Natural killer cell treated with Interleukin-12 subunit alpha and Interleukin-12 subunit beta and Interleukin-15 and Interleukin-18, amount 100 ng/mL, for 72 hours (primary cell): ENCODE data around the gene TRIM14. TPM values are rescaled to one million over a fixed set of nuclear protein-coding genes. Genes with fewer than 3 reads are reported as not detected.

Experiments
- ATAC-seq, 2 donors: fragments of 150-1000 bp; cut with Tn5 transposase in 1 of 2; sonication (Bioruptor Pico), chemical (Tn5 transposase) in 1 of 2; 2 replicates each; pipeline ENCODE4 v1.10.0; 2021
- DNase-seq: peaks from one replicate; pipeline ENCODE4 v3.0.0; 2022; ENCODE audit warnings: low spot score
- H3K27ac Mint-ChIP-seq, 2 donors: 1 replicate in 1 of 2; 2 replicates in 1 of 2; pipeline ENCODE4 v1.8.0; 2022; ENCODE audit warnings: mixed read lengths in 2 of 2, mild to moderate bottlenecking in 1 of 2, moderate library complexity in 1 of 2
- H3K27me3 Mint-ChIP-seq, 2 donors: 1 replicate in 1 of 2; 2 replicates in 1 of 2; pipeline ENCODE4 v1.8.0; 2022; ENCODE audit warnings: mixed read lengths in 2 of 2
- H3K36me3 Mint-ChIP-seq: one replicate; pipeline ENCODE4 v1.8.0; 2022; ENCODE audit warnings: mixed read lengths
- H3K4me1 Mint-ChIP-seq, 2 donors: 1 replicate in 1 of 2; 2 replicates in 1 of 2; pipeline ENCODE4 v1.8.0; 2022; ENCODE audit warnings: low read depth in 2 of 2, mixed read lengths in 2 of 2, mild to moderate bottlenecking in 1 of 2
- H3K4me3 Mint-ChIP-seq: one replicate; pipeline ENCODE4 v1.8.0; 2022; ENCODE audit warnings: mixed read lengths
- H3K9me3 Mint-ChIP-seq: 2 replicates; pipeline ENCODE4 v1.8.0; 2022; ENCODE audit warnings: mixed read lengths
- total RNA-seq, 2 donors: library from RNA; stranded (reverse); gene quantifications; one replicate each; pipeline ENCODE4 v1.2.3, GENCODE V29; 2022

The TRIM14 gene
- total RNA-seq, 2 donors from 2014 or later: 29.4 to 49.0 TPM

DNA sequence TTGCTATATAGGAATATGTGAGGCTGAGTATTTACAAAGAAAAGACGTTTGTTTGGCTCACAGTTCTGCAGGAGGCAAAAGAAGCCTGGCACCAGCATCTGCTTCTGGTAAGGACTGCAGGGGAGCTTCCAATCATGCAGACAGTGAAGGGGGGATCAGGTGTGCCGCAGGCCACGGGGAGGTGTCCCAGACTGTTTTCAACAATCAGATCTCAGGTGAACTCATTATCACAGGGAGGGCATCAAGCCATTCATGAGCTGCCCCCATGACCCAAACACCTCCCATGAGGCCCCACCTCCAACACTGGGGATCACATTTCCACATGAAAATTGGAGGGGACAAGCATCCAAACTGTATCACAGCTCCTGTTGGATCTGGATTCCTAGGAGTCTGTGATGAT is 30.4 kb upstream of the TRIM14 start:
- no peaks in the 10 kb centered on the region for H3K9me3 Mint-ChIP-seq

GRCh38 chr9:98148486-98148885 is 29.5 kb upstream of the TRIM14 start:
- ATAC-seq: no peak
- H3K4me1 Mint-ChIP-seq: peaks cover 8 to 14% of the 10 kb centered on the region in 2 donors

More for the DNA sequence above, 30.4 kb upstream of the TRIM14 start:
- DNase-seq: no peak
- Mint-ChIP-seq H3K27me3 (no peaks in the 10 kb centered on the region), H3K36me3 (no peaks in the 10 kb centered on the region), H3K4me1 (peaks cover 5 to 14% of the 10 kb centered on the region in 2 donors), H3K27ac (no peak overlapping the region), H3K4me3 (no peak overlapping the region)
- no peak for ATAC-seq

GRCh38 chr9:98147582-98147981 is 28.6 kb upstream of the TRIM14 start:
- ATAC-seq (no peak), DNase-seq (no peak)
- peaks cover 8 to 14% of the 10 kb centered on the region in 2 donors for H3K4me1 Mint-ChIP-seq
- no peak overlapping the region for H3K4me3 Mint-ChIP-seq
- no peaks in the 10 kb centered on the region for H3K9me3 Mint-ChIP-seq
- H3K36me3 Mint-ChIP-seq: no peaks in the 10 kb centered on the region
- no peaks in the 10 kb centered on the region for H3K27me3 Mint-ChIP-seq
- H3K27ac Mint-ChIP-seq: no peak overlapping the region

More at GRCh38 chr9:98148486-98148885, 29.5 kb upstream of the TRIM14 start:
- Mint-ChIP-seq H3K27me3 (no peaks in the 10 kb centered on the region), H3K36me3 (no peaks in the 10 kb centered on the region), H3K27ac (no peak overlapping the region), H3K9me3 (no peaks in the 10 kb centered on the region), H3K4me3 (no peak overlapping the region)
- DNase-seq: no peak

GRCh38 chr9:98146101-98146991 is 27.3 kb upstream of the TRIM14 start:
- H3K36me3 Mint-ChIP-seq: no peaks in the 10 kb centered on the region
- H3K9me3 Mint-ChIP-seq: no peaks in the 10 kb centered on the region
- H3K4me1 Mint-ChIP-seq: peaks cover 8 to 14% of the 10 kb centered on the region in 2 donors
- ATAC-seq: peak in 1 of 2 donors; percentile 25
- no peak overlapping the region for H3K4me3 Mint-ChIP-seq
- no peak for DNase-seq
- H3K27ac Mint-ChIP-seq: no peak overlapping the region
- no peaks in the 10 kb centered on the region for H3K27me3 Mint-ChIP-seq

DNA sequence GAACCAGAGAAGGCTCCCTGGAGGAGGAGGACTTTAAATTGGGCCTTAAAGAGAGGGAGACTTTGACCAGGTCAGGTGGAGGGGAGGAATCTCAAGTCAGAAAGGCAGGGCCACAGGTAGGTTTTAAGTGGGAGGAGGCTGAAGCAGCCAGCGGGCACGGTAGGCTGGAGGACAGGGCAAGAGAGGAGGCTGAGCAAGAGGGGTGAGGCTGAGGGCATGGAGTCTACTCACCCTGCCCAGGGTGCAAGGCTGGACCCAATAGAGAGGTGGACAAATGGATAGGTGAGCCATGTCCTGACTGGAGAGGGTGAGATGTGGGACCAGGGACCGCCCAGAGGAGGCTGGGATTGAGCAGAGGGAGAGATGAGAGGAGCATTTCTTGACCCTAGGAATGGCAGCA is 25.6 kb upstream of the TRIM14 start:
- H3K4me3 Mint-ChIP-seq: no peak overlapping the region
- H3K4me1 Mint-ChIP-seq: peaks cover 4 to 5% of the 10 kb centered on the region in 2 donors
- DNase-seq (no peak), ATAC-seq (no peak)
- H3K27me3 Mint-ChIP-seq: no peaks in the 10 kb centered on the region
- no peaks in the 10 kb centered on the region for H3K9me3 Mint-ChIP-seq
- H3K27ac Mint-ChIP-seq: peak overlapping the region in 1 of 2 donors; percentile 50
- no peaks in the 10 kb centered on the region for H3K36me3 Mint-ChIP-seq

DNA sequence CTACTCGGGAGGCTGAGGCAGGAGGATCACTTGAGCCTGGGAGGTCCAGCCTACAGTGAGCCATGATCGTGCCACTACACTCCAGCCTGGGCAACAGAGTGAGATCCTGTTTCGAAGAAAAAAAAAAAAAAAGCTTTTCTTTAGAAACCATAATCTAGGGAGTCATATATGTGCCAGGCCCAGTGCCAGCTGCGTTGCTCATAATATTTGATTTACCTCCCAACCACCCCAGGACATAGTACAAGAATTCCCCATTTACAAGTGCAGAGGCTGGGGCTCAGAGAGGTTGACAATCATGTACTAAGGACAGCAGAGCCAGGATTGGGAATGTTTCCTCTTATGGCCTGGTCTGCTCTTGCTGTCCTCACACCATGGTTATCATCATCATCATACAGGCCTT is 25.1 kb upstream of the TRIM14 start:
- Mint-ChIP-seq H3K27ac (peak overlapping the region in 1 of 2 donors; percentile 50), H3K36me3 (no peaks in the 10 kb centered on the region), H3K9me3 (no peaks in the 10 kb centered on the region), H3K27me3 (no peaks in the 10 kb centered on the region), H3K4me1 (peaks cover 4 to 5% of the 10 kb centered on the region in 2 donors), H3K4me3 (no peak overlapping the region)
- no peak for DNase-seq
- no peak for ATAC-seq

DNA sequence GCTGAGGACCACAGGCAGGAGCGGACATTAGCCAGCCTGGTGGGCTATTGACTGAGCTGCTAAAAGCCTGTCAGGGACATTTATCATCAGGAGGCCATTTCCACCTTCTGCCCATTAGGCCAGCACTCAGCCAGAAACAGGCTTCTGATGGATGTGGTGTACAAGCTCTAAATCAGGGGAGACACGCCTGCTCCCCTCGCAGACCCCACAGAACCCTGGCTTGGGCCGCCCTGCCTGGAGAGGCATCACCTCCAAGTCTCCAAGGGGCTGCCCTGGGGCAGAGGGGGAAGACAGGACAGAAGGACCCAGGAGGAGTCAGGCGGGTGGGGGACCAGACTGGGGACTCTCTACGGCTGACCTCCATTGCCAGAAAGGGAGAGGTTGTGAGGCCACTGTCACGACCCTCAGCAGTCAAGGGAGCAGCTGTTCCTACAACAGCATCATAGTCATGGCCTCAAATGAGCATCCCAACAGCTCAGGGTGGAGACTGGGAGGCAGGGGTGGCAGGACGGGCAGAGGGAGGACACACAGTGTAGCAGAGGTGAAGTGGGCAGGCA is 24.0 kb upstream of the TRIM14 start:
- Mint-ChIP-seq H3K4me3 (no peak overlapping the region), H3K27ac (no peak overlapping the region), H3K36me3 (no peaks in the 10 kb centered on the region), H3K4me1 (peaks cover 4 to 5% of the 10 kb centered on the region in 2 donors), H3K9me3 (no peaks in the 10 kb centered on the region), H3K27me3 (no peaks in the 10 kb centered on the region)
- no peak for DNase-seq
- ATAC-seq: no peak

DNA sequence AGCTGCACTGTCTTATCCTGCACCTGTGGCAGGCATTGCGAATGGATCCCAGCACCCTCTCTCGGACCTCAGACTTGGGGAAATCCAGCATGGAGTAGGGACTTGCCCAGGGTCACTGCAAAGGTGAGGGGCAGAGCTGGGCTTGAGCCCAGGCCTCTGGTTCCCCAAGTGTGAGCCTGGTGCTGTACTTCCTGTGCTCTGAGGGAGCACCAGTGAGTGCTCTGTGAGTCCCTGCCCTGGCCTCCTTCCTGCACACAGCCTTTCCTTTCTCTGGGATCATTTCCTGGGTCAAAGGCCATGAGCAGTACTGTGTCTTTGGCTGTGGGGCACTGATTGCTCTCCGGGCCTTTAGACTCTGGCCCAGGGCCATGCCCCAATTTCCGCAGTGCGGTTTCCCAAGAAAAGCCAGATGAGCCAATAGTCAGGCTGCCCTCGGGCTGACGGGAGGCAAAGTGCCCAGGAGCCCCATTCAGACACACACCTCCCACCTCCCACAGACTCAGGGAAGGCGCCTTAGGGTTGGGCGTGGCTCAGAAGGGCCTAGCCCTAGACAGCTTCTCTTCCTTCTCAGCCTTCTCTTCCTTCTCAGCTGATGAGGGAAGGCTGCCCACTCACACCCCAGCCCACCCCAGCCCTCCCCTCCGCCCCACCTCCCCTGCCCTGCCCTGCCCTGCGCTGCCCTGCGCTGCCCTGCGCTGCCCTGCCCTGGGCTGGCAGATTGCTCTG is 23.3 kb upstream of the TRIM14 start:
- no peak overlapping the region for H3K27ac Mint-ChIP-seq
- H3K4me3 Mint-ChIP-seq: no peak overlapping the region
- no peak for DNase-seq

DNA sequence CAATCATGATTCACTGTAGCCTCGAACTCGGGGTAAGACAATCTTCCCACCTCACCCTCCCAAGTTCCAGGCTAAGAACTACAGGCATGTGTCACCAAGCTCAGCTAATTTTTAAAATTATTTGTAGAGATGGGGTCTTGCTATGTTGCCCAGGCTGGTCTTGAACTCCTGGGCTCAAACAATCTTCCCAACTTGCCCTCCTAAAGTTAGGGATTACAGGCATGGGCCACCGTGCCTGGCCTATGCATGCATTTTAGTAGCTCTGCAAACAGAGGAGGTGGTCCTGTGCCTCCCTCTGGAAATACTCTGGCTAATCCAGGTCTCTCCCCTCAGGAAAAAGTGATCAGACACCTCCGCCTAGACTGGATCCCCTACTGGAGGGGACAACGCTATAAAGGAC is 21.5 kb upstream of the TRIM14 start:
- Mint-ChIP-seq H3K9me3 (no peaks in the 10 kb centered on the region), H3K4me3 (no peak overlapping the region), H3K27me3 (no peaks in the 10 kb centered on the region), H3K27ac (no peak overlapping the region), H3K36me3 (no peaks in the 10 kb centered on the region), H3K4me1 (peaks cover 0 to 5% of the 10 kb centered on the region in 2 donors)
- ATAC-seq (no peak), DNase-seq (no peak)

More for the DNA sequence above, 23.3 kb upstream of the TRIM14 start:
- Mint-ChIP-seq H3K27me3 (no peaks in the 10 kb centered on the region), H3K36me3 (no peaks in the 10 kb centered on the region), H3K9me3 (no peaks in the 10 kb centered on the region), H3K4me1 (peaks cover 4 to 5% of the 10 kb centered on the region in 2 donors)
- no peak for ATAC-seq

- Mint-ChIP-seq H3K4me1 (peaks cover 0 to 3% of the 10 kb centered on the region in 2 donors), H3K27me3 (no peaks in the 10 kb centered on the region), H3K27ac (no peak overlapping the region), H3K36me3 (no peaks in the 10 kb centered on the region), H3K4me3 (no peak overlapping the region), H3K9me3 (no peaks in the 10 kb centered on the region)
- no peak for DNase-seq
- ATAC-seq: no peak
Observed at GRCh38 chr9:98136489-98136888, 17.5 kb upstream of the TRIM14 start.

DNA sequence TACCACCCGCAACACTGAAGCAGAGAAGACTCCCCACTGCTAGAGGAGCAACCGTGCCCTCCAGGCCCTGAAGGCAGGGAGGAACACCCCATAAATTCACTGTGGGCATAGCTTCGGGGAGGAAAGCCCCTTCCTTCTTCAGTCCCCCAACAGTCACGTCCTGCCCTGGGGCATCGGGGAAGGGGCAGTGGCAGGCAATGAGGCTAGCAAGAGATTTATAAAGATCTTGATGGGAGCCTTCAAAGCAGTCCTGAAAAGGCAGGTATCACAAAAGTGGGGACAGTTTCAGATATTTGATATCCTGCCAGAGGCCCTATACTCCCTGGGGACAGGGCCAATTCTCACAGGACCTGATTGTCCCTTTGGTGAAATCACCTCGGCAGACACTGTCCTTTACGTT is 16.9 kb upstream of the TRIM14 start:
- no peaks in the 10 kb centered on the region for H3K36me3 Mint-ChIP-seq
- no peak for ATAC-seq
- H3K4me1 Mint-ChIP-seq: peaks cover 0 to 3% of the 10 kb centered on the region in 2 donors
- no peaks in the 10 kb centered on the region for H3K27me3 Mint-ChIP-seq
- no peak for DNase-seq
- H3K4me3 Mint-ChIP-seq: no peak overlapping the region
- no peak overlapping the region for H3K27ac Mint-ChIP-seq
- H3K9me3 Mint-ChIP-seq: no peaks in the 10 kb centered on the region

GRCh38 chr9:98135558-98135934 is 16.5 kb upstream of the TRIM14 start:
- Mint-ChIP-seq H3K27me3 (no peaks in the 10 kb centered on the region), H3K36me3 (no peaks in the 10 kb centered on the region), H3K9me3 (no peaks in the 10 kb centered on the region), H3K27ac (no peak overlapping the region), H3K4me1 (peaks cover 0 to 3% of the 10 kb centered on the region in 2 donors), H3K4me3 (no peak overlapping the region)
- DNase-seq (no peak), ATAC-seq (no peak)

DNA sequence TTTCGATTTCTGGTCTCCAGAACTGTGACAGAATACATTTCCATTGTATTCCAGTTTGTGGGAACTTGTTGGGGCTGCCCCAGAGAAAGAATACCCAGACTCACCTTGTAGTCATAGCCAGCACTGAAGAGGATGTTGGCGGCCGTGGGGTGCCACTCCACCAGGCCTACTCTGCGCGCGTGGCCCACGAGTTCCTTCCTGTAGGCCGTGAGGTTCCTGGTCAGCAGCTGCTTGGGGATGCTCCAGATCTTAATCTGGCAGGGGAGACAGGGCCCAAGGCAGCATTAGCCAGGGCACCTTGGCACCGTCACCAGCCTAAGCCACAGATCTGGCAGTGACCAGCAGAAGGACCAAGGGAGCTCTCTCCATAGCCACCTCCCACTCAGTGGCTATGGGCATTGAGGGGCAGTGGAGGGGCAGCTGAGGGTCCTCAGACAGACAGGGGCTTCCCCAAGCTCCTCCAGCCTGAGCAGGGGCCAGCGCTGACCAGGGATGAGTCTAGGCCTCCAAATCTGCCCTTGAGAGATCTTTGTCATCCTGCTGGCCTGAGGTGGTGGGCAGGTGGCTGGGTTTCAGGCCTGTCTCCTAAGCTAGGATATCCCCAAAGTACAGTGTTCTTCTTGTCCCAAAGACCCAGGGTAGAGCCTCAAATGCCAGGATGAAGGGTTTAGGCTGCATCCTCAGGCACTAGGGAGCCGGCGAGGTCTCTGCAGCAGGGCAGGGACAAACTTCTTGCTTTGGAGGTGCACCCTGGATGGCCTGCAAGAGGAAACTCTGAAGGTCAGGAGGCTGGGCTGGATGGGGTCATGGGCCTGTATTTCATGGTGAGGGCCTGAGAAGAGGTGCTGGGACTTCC is 15.9 kb upstream of the TRIM14 start:
- Mint-ChIP-seq H3K4me3 (no peak overlapping the region), H3K27me3 (no peaks in the 10 kb centered on the region), H3K9me3 (no peaks in the 10 kb centered on the region), H3K36me3 (no peaks in the 10 kb centered on the region), H3K27ac (peak overlapping the region in 1 of 2 donors; percentile 72), H3K4me1 (peaks cover 0 to 3% of the 10 kb centered on the region in 2 donors)
- no peak for DNase-seq
- no peak for ATAC-seq
